ENCODE data around the gene PI4K2A.

DNA sequence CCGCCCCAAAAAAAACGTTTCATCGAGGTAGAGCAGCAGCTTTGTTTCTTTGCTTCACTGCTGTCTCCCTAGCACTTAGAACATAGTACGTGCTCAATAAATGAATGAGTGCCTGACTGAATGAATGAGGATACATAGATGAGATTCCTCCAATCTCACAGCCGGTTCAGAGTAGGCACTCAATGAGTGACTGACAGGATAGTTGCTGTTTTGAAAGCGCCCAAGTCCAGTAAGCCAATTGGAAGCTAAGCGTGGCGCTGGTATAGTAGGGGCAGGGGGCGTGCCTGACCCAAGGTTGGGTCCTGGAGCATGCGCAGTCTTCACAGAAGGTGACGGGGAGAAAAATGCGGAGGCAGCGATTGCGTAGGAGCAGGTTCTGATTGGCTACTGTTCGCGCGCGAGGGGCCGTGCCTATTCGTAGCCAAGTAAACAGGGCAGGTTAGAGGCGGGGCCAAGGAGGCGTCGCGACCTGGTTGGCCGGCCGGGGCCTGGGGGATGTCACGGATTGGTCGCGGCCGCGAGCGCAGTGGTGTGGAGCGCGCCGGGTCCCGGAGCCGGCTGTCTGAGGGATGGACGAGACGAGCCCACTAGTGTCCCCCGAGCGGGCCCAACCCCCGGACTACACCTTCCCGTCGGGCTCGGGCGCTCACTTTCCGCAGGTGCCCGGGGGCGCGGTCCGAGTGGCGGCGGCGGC is at the start of gene PI4K2A:
- TF ChIP-seq EZH2phosphoT487 (IDR thresholded peaks at IDR 0.05; ENCODE audit: insufficient read depth, low read depth) (no peak), EZH2 (IDR thresholded peaks at IDR 0.05; ENCODE audit: insufficient read depth, poor library complexity, severe bottlenecking) (no peak)
